ENCODE results near the gene PODXL. TPM values are rescaled to one million over a fixed set of nuclear protein-coding genes. Genes with fewer than 3 reads are reported as not detected.

PODXL gene
- total and polyA plus RNA-seq, 2 experiments from 2014 or later: 77.3 to 84.1 TPM

DNA sequence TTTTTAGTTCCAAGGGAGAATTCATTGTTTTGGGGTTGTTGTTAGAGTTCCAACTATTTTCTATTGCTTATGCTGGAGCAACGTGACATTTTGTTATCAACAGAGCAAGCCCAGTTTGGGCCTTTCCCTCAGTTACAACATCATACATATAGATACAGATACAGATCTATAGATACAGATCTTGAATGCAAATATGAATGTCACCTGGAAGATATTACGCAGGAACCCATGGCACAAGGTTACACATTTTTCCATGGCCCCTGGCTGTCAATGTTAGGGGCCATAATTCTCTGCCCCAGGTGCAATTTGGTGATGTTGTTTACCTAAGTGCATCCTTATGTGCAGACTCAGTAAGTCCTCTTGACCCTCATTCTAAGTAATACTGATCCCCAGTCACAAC is 3.6 kb upstream of the PODXL start:
- Histone ChIP-seq H3K9me3 (ENCODE audit: low read depth) (no peaks in the 10 kb centered on the region), H3K4me3 (no peak overlapping the region), H2AFZ (no peak overlapping the region), H4K20me1 (ENCODE audit: insufficient read depth, poor library complexity, severe bottlenecking) (no peaks in the 10 kb centered on the region), H3K79me2 (peaks cover 7% of the 10 kb centered on the region), H3K36me3 (replicated peaks; ENCODE audit: insufficient read depth, low read depth) (no peaks in the 10 kb centered on the region), H3K27ac (no peak overlapping the region), H3K9me2 (replicated peaks; ENCODE audit: insufficient read depth) (no peaks in the 10 kb centered on the region), H3K4me1 (ENCODE audit: insufficient read depth) (peaks cover 6% of the 10 kb centered on the region), H3K4me2 (no peak overlapping the region), H3K27me3 (peaks cover 7% of the 10 kb centered on the region)
- 90% methylated on average over 2 of the region's 2 CpGs for WGBS (ENCODE audit: low lambda C conversion rate, missing lambda C conversion rate)
- TF ChIP-seq, protein P1, sequence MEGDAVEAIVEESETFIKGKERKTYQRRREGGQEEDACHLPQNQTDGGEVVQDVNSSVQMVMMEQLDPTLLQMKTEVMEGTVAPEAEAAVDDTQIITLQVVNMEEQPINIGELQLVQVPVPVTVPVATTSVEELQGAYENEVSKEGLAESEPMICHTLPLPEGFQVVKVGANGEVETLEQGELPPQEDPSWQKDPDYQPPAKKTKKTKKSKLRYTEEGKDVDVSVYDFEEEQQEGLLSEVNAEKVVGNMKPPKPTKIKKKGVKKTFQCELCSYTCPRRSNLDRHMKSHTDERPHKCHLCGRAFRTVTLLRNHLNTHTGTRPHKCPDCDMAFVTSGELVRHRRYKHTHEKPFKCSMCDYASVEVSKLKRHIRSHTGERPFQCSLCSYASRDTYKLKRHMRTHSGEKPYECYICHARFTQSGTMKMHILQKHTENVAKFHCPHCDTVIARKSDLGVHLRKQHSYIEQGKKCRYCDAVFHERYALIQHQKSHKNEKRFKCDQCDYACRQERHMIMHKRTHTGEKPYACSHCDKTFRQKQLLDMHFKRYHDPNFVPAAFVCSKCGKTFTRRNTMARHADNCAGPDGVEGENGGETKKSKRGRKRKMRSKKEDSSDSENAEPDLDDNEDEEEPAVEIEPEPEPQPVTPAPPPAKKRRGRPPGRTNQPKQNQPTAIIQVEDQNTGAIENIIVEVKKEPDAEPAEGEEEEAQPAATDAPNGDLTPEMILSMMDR (IDR thresholded peaks at IDR 0.05; ENCODE audit: poor library complexity): no peak
- TF ChIP-seq EZH2 (IDR thresholded peaks at IDR 0.05; ENCODE audit: borderline replicate concordance): no peak
- no peak for TF ChIP-seq EZH2phosphoT487 (IDR thresholded peaks at IDR 0.05; ENCODE audit: low read depth, severe bottlenecking, unreplicated experiment)
- no peak for DNase-seq (ENCODE audit: low spot score)

DNA sequence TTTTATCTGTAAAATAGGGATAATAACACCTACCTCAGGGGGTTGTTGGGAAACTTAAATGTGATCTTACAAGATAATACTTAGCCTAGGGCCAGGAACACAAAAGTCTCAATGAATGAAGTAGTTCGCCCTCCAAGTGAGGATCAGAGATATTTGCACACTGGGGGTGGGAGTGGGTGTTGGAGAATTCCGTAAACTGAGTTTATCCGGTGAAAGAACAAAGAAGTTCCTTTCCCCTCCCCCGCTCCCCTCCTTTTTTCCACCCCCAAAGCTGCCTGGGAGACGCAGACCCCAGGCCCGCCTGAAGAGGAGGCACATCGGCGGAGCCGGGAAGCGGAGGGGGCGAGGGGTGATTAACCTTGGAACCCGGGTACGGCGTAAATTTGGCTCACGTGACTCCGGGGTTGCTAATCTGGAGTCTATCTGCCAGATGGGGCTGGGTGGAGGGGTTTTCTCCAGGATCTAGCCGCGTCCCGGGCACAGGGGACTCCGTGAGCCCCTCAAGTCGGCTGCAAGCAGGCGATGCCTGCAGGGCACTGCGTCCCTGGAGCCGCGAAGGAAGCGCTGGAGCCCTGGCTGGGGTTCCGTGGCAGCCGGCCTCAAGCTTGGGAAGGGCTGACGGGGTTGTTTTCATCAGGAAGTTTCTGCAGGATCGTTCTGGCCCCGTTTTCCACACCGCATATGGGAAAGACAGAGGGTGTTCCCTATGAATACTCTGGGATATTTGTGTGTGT is 1.4 kb upstream of the PODXL start:
- no peaks in the 10 kb centered on the region for H3K9me3 ChIP-seq (ENCODE audit: low read depth)
- peaks cover 6% of the 10 kb centered on the region for H3K4me1 ChIP-seq (ENCODE audit: insufficient read depth)
- peak overlapping the region; percentile 55 for H2AFZ ChIP-seq
- H3K79me2 ChIP-seq: peaks cover 14% of the 10 kb centered on the region
- peaks cover 17% of the 10 kb centered on the region for H3K27me3 ChIP-seq
- 2% methylated on average over 32 of the region's 32 CpGs for WGBS (ENCODE audit: low lambda C conversion rate, missing lambda C conversion rate)
- H3K4me2 ChIP-seq: peak overlapping the region; percentile 100
- H3K4me3 ChIP-seq: peak overlapping the region; percentile 77
- TF ChIP-seq EZH2 (IDR thresholded peaks at IDR 0.05; ENCODE audit: borderline replicate concordance) (no peak), EZH2phosphoT487 (IDR thresholded peaks at IDR 0.05; ENCODE audit: low read depth, severe bottlenecking, unreplicated experiment) (no peak)
- TF ChIP-seq, protein P1 (IDR thresholded peaks at IDR 0.05; ENCODE audit: poor library complexity): no peak
- no peaks in the 10 kb centered on the region for H3K36me3 ChIP-seq (replicated peaks; ENCODE audit: insufficient read depth, low read depth)
- peak; percentile 43 for DNase-seq (ENCODE audit: low spot score)
- H3K9me2 ChIP-seq (replicated peaks; ENCODE audit: insufficient read depth): no peaks in the 10 kb centered on the region
- no peaks in the 10 kb centered on the region for H4K20me1 ChIP-seq (ENCODE audit: insufficient read depth, poor library complexity, severe bottlenecking)
- H3K27ac ChIP-seq: no peak overlapping the region

- Histone ChIP-seq H3K9me2 (replicated peaks; ENCODE audit: insufficient read depth) (no peaks in the 10 kb centered on the region), H3K4me1 (ENCODE audit: insufficient read depth) (peaks cover 6% of the 10 kb centered on the region), H4K20me1 (ENCODE audit: insufficient read depth, poor library complexity, severe bottlenecking) (no peaks in the 10 kb centered on the region), H3K9me3 (ENCODE audit: low read depth) (no peaks in the 10 kb centered on the region), H2AFZ (peak overlapping the region; percentile 84), H3K27me3 (peaks cover 17% of the 10 kb centered on the region), H3K4me2 (peak overlapping the region; percentile 100), H3K36me3 (replicated peaks; ENCODE audit: insufficient read depth, low read depth) (no peaks in the 10 kb centered on the region), H3K27ac (peak overlapping the region; percentile 51), H3K4me3 (peak overlapping the region; percentile 77), H3K79me2 (peaks cover 14% of the 10 kb centered on the region)
- DNase-seq (ENCODE audit: low spot score): no peak
- TF ChIP-seq, protein P1 (IDR thresholded peaks at IDR 0.05; ENCODE audit: poor library complexity): no peak
- TF ChIP-seq EZH2 (IDR thresholded peaks at IDR 0.05; ENCODE audit: borderline replicate concordance): peak; percentile 40
- WGBS (ENCODE audit: low lambda C conversion rate, missing lambda C conversion rate): 3% methylated on average over 21 of the region's 25 CpGs
These were observed 652 bp upstream of the PODXL start for GRCh38 chr7:131556909-131557651.
